NCI-H226 (cell line): Measurements from ENCODE around the gene FAN1.

Experiments
- DNase-seq: peaks from one replicate; pipeline ENCODE4 v3.0.0-alpha.2; 2015

Gene FAN1

GRCh38 chr15:30921781-30922479 lies 18.2 kb downstream of the FAN1 start:
- DNase-seq = no peak

- DNase-seq = peak; percentile 1
These were observed 19.0 kb downstream of the FAN1 start for GRCh38 chr15:30922480-30923311.

GRCh38 chr15:30923429-30923828 lies 19.7 kb downstream of the FAN1 start:
- no peak for DNase-seq

- no peak for DNase-seq
These were observed 20.6 kb downstream of the FAN1 start for GRCh38 chr15:30924353-30924752.

GRCh38 chr15:30925686-30926085 lies 22.0 kb downstream of the FAN1 start:
- no peak for DNase-seq

- DNase-seq = no peak
These were observed 22.4 kb downstream of the FAN1 start for GRCh38 chr15:30926161-30926560.

GRCh38 chr15:30927148-30927761 lies 23.5 kb downstream of the FAN1 start:
- no peak for DNase-seq

- no peak for DNase-seq
These were observed 24.4 kb downstream of the FAN1 start for GRCh38 chr15:30928076-30928475.

- no peak for DNase-seq
These were observed 25.5 kb downstream of the FAN1 start for GRCh38 chr15:30929064-30929669.

GRCh38 chr15:30929982-30930381 lies 26.3 kb downstream of the FAN1 start:
- no peak for DNase-seq

GRCh38 chr15:30930422-30930821 lies 26.7 kb downstream of the FAN1 start:
- no peak for DNase-seq

GRCh38 chr15:30933293-30933692 lies 29.6 kb downstream of the FAN1 start:
- DNase-seq = no peak

- no peak for DNase-seq
These were observed 35.4 kb downstream of the FAN1 start for GRCh38 chr15:30939161-30939560.

GRCh38 chr15:30940359-30940758 lies 36.6 kb downstream of the FAN1 start:
- DNase-seq = no peak

GRCh38 chr15:30941520-30941919 lies 37.8 kb downstream of the FAN1 start:
- no peak for DNase-seq

GRCh38 chr15:30943654-30944335 lies 40.1 kb downstream of the FAN1 start:
- DNase-seq = no peak

GRCh38 chr15:30953183-30953582 lies 49.5 kb downstream of the FAN1 start:
- no peak for DNase-seq

- DNase-seq = peak; percentile 77
These were observed 50.1 kb downstream of the FAN1 start for GRCh38 chr15:30953731-30954378.

GRCh38 chr15:30954674-30955073 lies 51.0 kb downstream of the FAN1 start:
- no peak for DNase-seq

- peak; percentile 68 for DNase-seq
These were observed 52.8 kb downstream of the FAN1 start for GRCh38 chr15:30956216-30957124.

GRCh38 chr15:30958219-30958618 lies 54.5 kb downstream of the FAN1 start:
- DNase-seq = no peak
